ENCODE measurements around the gene DDX6.

DNA sequence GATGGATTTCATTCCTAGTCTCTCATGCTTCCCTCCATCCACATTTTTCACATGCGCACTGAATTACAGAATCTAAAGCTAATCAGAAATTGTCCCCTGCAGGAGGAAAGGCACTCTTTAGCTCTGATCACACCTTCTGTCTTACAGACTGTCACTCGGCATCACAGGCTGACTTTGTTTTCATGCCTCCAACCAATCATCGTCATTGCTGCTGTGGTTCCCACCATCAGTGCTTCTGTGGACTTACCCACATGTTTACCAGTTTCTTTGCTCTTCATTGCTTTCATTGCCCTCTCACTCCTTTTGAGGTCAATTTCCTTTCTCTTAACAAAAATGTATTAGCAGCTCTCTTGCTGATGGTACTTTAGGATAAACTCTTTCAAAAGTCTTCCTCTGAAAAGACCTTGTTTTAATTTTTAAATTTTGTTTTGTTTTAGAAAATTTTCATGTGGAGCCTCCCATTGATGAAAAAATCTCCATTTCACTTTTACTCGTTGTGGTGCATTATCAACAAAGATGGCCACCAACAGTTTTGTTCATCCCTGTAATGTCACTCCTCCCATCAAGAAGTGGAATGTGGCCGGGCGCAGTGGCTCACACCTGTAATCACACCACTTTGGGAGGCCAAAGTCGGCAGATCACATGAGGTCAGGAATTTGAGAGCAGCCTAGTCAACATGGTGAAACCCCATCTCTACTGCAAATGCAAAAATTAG lies 91.3 kb downstream of the DDX6 start:
- TF ChIP-seq FOXP1 (CRISPR knock-in tag; IDR thresholded peaks at IDR 0.05) (no peak), NFRKB (IDR thresholded peaks at IDR 0.05; ENCODE audit: low read depth) (no peak), POLR2AphosphoS5 (IDR thresholded peaks at IDR 0.05; ENCODE audit: control insufficient read depth, insufficient read depth, low read depth, low read length) (no peak), POLR2A (conservative IDR thresholded peaks at IDR 0.05) (no peak), RNF219 (CRISPR knock-in tag; IDR thresholded peaks at IDR 0.05) (no peak), CTCF (IDR thresholded peaks at IDR 0.05 in 2 of 3, conservative IDR thresholded peaks at IDR 0.05 in 1 of 3; ENCODE audit: insufficient read depth in 2 of 3, low read depth in 1 of 3, low read length in 3 of 3) (no peak), SMARCA4 (IDR thresholded peaks at IDR 0.05) (no peak), CEBPB (tag; IDR thresholded peaks at IDR 0.05) (no peak), GMEB1 (CRISPR knock-in tag; IDR thresholded peaks at IDR 0.05) (no peak), NR3C1 (CRISPR knock-in tag; IDR thresholded peaks at IDR 0.05) (no peak), SIN3A (IDR thresholded peaks at IDR 0.05; ENCODE audit: borderline replicate concordance in 2 of 2, control insufficient read depth in 1 of 2, low read depth in 2 of 2, low read length in 2 of 2) (no peak)
- TF ChIP-seq, protein P1, sequence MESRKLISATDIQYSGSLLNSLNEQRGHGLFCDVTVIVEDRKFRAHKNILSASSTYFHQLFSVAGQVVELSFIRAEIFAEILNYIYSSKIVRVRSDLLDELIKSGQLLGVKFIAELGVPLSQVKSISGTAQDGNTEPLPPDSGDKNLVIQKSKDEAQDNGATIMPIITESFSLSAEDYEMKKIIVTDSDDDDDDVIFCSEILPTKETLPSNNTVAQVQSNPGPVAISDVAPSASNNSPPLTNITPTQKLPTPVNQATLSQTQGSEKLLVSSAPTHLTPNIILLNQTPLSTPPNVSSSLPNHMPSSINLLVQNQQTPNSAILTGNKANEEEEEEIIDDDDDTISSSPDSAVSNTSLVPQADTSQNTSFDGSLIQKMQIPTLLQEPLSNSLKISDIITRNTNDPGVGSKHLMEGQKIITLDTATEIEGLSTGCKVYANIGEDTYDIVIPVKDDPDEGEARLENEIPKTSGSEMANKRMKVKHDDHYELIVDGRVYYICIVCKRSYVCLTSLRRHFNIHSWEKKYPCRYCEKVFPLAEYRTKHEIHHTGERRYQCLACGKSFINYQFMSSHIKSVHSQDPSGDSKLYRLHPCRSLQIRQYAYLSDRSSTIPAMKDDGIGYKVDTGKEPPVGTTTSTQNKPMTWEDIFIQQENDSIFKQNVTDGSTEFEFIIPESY (CRISPR knock-in tag; IDR thresholded peaks at IDR 0.05), result no peak

Measured in K562 (cell line).